Retinal pigment epithelial cell (primary cell): ENCODE measurements around the gene HDAC9.

Experiments used
- DNase-seq: peaks from one replicate; pipeline ENCODE4 v3.0.0-alpha.2; 2010; ENCODE audit warnings: low read depth
- H3K4me3 ChIP-seq: 2 replicates; pipeline ENCODE4 v1.5.1; 2011; ENCODE audit warnings: mild to moderate bottlenecking, low read length, control low read depth, moderate library complexity
- TF ChIP-seq, protein P1 (sequence below): conservative IDR thresholded peaks from 2 replicates; pipeline ENCODE4 v1.5.1; 2011; ENCODE audit warnings: low read depth, low read length, control low read depth, inconsistent platforms

Gene HDAC9

DNA sequence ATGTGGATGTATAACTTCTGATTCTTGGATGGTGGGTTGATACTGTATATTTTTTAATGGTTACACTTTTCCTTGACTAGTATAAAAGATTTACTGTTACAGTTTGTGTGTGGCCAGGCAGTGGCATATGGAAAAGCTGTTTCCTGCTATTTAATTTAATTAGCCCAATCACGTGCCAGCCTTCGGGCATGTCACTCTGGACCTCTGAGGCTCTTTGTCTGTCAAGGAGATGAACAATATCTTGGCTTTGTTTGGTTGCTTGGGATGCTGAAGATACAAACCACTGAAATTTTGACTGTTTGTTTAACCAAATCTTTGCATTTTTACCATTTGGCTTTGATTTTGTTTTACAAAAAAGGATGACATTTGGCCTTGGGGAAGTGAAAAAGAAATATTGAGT lies 185.0 kb downstream of the HDAC9 start:
- DNase-seq, result no peak
- TF ChIP-seq, protein P1, sequence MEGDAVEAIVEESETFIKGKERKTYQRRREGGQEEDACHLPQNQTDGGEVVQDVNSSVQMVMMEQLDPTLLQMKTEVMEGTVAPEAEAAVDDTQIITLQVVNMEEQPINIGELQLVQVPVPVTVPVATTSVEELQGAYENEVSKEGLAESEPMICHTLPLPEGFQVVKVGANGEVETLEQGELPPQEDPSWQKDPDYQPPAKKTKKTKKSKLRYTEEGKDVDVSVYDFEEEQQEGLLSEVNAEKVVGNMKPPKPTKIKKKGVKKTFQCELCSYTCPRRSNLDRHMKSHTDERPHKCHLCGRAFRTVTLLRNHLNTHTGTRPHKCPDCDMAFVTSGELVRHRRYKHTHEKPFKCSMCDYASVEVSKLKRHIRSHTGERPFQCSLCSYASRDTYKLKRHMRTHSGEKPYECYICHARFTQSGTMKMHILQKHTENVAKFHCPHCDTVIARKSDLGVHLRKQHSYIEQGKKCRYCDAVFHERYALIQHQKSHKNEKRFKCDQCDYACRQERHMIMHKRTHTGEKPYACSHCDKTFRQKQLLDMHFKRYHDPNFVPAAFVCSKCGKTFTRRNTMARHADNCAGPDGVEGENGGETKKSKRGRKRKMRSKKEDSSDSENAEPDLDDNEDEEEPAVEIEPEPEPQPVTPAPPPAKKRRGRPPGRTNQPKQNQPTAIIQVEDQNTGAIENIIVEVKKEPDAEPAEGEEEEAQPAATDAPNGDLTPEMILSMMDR, result no peak
- H3K4me3 ChIP-seq, result no peak overlapping the region

DNA sequence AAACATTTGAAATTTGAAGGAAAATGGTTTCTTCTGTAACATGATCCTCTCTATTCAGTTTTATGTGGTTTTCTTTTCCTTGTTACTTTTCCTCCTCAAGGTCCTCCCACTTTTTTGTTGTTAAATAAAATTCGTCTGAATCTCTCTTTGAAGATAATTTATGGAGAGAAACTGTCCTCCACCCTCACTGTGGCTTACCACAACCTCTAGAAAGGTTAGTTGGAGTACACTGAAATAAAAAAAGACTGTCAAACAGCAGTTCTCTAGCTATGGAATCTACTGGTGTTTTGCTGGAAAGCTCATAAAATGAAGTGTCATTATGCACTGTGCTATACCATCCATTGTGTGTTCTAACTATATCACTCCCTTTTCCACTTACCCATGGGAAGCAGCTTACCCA lies 189.4 kb downstream of the HDAC9 start:
- TF ChIP-seq, protein P1, result no peak
- H3K4me3 ChIP-seq, result no peak overlapping the region
- DNase-seq, result no peak

DNA sequence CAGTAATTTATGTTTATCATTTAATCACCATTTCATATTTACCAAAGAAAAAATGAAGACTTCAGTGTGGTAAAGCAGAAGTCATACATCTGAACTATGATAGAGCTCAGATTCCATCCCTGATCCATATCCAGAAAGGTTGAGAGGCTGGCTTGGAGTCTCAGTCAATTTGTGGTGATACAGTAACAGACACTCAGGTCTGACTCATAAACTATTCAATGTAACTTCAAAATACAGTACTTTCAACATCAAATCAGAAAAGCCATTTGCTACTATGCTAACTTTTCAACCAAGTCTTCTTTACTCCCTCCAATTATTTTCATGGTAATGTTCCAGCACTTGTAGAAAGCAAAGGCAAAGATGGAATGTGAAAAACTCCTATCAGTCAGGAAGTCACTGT lies 190.4 kb downstream of the HDAC9 start:
- TF ChIP-seq, protein P1, result no peak
- no peak overlapping the region for H3K4me3 ChIP-seq
- no peak for DNase-seq

DNA sequence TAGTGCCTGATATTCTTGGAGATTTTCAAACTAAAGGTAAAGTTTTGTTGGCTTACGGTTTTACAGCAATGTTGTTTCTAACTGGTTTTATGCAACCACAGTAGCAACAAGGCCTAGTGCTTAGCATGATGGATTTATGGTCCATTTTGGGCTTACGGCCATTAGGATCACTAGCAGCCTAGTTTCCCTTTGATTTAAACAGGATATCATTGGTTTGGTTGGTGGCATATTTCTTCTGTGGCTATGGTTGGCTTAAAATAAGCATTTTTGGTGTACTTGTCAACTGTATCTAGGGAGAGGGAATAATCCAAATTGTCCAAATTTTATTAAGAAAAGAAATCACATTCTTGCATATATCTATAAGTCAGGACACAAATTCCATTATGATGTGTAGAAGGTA lies 194.0 kb downstream of the HDAC9 start:
- TF ChIP-seq, protein P1, result no peak
- no peak overlapping the region for H3K4me3 ChIP-seq
- no peak for DNase-seq

DNA sequence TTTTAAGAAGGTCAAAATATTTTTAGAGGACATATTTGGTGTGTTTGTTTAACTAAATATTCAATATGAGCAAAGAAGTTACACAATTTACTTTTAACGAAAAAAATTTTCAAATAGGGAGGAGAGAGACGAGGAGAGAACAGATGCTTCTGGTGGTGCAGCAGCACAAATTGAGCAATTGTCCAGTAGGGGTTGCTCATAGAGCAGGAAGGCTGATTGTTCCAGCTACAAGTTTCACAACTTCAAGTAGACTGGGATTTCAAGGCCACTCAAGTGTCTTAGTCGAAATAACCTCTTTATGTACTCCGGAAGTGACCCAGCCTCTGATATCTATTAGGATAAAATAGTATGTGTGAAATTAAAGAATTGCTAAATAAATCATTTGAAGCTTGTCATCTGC lies 197.9 kb downstream of the HDAC9 start:
- TF ChIP-seq, protein P1, result peak; percentile 71
- DNase-seq, result peak; percentile 29
- H3K4me3 ChIP-seq, result no peak overlapping the region

DNA sequence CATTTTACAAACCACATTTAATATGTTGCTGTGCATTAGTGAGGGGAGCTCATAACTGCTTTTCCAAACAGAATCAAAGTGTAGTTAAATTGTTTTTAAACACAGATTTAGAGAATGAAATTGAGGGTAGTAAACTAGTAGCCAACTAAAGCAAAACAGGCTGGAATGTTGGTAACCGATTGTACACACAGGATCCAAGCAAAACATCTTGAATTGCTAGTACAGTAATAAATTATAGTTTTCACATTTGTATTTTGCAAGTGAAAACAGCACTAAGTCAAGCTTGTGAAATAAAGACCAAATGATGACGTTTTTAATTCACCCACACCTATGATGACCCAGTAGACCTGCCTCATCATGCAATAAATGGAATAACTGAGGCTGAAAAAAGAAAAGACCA lies 198.3 kb downstream of the HDAC9 start:
- TF ChIP-seq, protein P1, result no peak
- DNase-seq, result no peak
- H3K4me3 ChIP-seq, result no peak overlapping the region

DNA sequence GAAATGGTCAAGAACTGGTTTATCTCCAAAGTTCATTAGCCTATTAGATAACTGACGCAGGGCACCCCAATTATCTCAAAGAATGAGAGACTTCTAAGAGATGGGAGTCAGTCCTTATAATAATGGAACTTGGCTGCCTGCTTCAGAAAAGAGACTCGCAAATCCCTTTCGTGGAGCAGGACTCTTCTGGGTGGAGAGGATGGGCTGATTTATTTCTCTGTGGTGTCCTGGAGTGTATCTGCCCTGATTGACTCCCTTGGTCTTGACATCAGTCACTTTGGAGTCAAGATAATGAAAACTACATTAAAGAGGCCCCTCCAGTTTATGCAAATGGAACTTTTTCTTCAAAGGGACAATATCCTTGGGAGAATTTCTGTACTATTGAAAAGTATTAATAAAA lies 198.9 kb downstream of the HDAC9 start:
- H3K4me3 ChIP-seq, result no peak overlapping the region
- TF ChIP-seq, protein P1, result no peak
- DNase-seq, result no peak
